WI38 (cell line): ENCODE data around the gene ADGRG6.

Source experiments
- H3K4me3 ChIP-seq: 2 replicates; pipeline ENCODE4 v1.5.1; 2011; ENCODE audit warnings: low read depth, mild to moderate bottlenecking, control low read depth, low read length
- TF ChIP-seq, protein P1 (sequence below): IDR thresholded peaks from 2 replicates; pipeline ENCODE4 v1.5.1; 2012; ENCODE audit warnings: low read depth, mild to moderate bottlenecking, control low read depth, low read length

Gene ADGRG6

DNA sequence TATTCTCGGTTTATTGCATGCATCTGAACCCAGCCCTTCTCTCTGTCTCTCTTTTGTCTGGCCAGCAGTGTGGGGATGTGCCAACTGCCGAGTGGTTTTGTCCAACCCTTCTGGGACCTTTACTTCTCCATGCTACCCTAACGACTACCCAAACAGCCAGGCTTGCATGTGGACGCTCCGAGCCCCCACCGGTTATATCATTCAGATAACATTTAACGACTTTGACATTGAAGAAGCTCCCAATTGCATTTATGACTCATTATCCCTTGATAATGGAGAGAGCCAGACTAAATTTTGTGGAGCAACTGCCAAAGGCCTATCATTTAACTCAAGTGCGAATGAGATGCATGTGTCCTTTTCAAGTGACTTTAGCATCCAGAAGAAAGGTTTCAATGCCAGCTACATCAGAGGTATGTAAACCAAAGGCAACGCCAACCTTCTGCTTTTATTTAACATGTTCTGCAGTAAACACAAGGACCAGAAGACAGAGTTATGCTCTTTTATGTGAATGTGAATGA is 65.8 kb downstream of the ADGRG6 start:
- TF ChIP-seq, protein P1, sequence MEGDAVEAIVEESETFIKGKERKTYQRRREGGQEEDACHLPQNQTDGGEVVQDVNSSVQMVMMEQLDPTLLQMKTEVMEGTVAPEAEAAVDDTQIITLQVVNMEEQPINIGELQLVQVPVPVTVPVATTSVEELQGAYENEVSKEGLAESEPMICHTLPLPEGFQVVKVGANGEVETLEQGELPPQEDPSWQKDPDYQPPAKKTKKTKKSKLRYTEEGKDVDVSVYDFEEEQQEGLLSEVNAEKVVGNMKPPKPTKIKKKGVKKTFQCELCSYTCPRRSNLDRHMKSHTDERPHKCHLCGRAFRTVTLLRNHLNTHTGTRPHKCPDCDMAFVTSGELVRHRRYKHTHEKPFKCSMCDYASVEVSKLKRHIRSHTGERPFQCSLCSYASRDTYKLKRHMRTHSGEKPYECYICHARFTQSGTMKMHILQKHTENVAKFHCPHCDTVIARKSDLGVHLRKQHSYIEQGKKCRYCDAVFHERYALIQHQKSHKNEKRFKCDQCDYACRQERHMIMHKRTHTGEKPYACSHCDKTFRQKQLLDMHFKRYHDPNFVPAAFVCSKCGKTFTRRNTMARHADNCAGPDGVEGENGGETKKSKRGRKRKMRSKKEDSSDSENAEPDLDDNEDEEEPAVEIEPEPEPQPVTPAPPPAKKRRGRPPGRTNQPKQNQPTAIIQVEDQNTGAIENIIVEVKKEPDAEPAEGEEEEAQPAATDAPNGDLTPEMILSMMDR = no peak
- no peak overlapping the region for H3K4me3 ChIP-seq

DNA sequence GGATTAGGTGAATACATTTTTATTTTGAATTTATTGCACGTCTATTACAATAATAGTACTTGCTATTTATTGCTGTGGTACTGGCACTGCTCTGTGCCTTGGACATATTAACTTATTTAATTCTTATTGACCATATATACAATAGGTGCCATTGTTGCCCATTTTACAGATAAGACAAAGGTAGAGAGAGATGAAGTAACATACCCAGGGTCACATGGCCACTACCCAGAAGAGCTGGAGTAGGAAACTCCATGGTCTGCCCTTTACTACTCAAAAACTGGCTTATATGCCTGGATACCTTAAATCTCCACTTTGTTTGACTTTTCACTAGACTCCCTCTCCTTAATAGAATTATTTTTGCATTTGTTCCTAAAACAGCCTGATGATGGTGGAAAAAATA is 67.5 kb downstream of the ADGRG6 start:
- no peak overlapping the region for H3K4me3 ChIP-seq
- TF ChIP-seq, protein P1 = no peak

DNA sequence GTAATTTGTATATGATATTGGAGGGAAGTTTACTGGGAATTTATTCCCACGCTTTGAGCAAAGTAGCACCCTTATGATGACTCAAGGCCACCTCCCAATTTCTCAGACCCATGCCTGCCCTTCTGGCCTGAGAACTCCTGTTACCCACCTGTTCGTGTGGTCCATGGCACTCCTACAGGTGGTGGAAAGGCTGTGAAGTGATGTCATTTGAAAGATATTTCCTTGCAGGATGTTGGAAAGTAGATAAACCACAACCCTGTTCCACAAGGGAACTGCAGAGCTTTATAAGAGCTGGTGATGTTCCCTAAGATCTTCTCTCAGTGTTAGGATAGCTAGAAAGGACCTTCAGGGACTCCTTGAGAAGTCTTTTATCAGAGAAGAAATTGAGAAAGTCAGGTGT is 70.5 kb downstream of the ADGRG6 start:
- TF ChIP-seq, protein P1 = no peak
- H3K4me3 ChIP-seq = no peak overlapping the region

DNA sequence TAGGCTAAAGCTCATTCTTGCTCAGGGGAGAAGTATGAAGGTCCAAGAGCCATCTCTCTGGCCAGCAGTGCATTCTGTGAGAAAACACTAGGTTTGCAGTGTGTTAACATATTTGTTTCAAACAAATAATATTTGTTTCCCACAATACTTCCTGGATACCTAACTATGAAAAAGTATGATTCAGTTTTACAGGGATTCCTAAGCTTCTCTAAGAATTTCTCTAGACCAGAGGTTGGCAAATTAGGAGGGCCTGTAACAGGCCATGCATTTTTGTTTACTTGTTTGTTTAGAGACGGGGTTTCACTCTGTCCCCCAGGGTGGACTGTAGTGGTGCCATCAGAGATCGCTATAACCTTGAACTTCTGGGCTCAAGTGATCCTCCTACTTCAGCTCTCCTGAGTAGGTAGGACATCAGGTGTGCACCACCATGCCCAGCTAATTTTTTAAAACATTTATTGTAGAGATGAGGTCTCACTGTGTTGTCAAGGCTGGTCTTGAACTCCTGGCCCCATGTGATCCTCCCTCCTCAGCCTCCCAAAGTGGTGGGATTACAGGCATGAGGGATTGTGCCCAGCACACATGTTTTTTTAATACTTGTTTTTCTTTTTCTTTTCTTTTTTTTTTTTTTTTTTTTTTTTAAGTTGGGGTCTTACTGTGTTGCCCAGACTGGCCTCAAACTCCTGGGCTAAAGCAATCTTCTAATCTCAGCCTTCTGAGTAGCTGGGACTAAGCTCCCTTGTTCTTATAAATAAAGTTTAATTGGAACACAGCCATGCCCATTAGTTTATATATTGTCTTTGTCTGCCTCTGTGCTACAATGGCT is 71.7 kb downstream of the ADGRG6 start:
- TF ChIP-seq, protein P1 = no peak
- H3K4me3 ChIP-seq = no peak overlapping the region

DNA sequence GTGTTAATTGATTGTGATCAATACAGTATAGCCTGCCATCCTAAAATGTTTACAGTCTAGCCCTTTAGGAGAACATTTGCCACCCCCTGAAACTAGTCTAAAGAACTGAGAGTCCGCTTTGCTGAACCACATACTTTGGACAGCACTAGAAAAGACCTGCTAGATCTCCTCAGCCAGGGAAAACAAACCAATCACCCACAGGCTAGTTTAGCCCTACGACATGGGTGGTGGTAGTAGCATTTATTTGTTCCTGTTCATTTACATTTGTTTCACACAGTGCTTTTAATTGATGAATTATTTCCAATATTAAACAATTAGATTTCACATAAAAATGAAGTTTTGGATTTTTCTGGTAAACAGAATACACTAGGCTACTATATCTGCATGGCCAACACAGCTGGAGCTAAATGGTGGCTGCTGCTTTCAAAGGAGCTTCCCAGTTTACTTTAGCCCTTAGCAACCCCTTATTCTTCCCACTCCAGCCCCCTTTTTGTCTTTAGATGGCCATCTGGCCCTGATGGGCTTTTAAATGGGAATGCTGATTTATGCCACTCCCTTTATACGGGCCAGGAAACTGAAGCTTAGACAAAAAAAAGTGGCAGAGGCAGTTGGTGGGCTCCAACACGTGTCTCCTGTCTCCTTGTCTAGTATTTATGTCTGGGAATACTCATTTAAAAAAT is 72.4 kb downstream of the ADGRG6 start:
- TF ChIP-seq, protein P1 = no peak

DNA sequence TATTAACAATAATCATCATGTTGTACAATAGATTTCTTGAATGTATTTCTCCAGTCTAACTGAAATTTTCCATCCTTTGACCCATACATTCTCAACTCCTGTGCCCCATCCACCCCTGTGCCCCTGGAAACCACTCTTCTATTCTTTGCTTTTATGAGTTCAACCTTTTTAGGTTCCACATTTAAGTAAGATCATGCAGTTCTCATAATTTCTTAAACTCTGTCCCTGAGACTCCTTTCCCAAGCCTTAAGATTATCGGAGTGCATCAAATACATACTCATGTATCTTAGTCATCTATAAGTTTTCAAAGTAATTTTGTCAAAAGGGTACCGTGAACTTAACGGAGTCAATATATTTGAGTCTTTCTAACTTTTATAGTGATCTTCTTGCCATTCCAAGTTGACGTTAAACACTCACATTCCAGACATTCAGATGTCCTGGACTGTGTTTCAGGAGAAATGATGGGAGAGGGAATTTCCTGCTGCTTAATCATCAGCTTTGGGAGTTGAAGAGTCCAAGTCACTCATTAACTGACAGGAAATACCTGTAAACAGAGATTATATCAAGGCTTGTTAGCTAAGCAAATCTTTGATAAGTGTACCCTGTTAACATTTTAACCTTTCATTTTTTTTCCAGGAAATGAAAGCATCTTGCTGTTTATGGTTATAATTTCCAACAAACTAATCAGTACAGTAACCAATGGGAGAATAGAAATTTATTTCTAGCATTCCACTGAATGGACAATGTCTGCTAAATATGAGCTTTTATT is 73.3 kb downstream of the ADGRG6 start:
- TF ChIP-seq, protein P1 = no peak
- H3K4me3 ChIP-seq = no peak overlapping the region; the same call in 1 of the 2 replicates

More for the DNA sequence above, 72.4 kb downstream of the ADGRG6 start:
- no peak overlapping the region for H3K4me3 ChIP-seq
